NCI-H2107 treated with DMSO at 0.1 percent for 48 hours (cell line): ENCODE results near the gene PPP1R12A.

ENCODE experiments used
- DNase-seq: peaks from one replicate; lab custom pipeline; 2025; ENCODE audit not compliant: unreplicated experiment; lab: John Stamatoyannopoulos, UW

Gene PPP1R12A

DNA sequence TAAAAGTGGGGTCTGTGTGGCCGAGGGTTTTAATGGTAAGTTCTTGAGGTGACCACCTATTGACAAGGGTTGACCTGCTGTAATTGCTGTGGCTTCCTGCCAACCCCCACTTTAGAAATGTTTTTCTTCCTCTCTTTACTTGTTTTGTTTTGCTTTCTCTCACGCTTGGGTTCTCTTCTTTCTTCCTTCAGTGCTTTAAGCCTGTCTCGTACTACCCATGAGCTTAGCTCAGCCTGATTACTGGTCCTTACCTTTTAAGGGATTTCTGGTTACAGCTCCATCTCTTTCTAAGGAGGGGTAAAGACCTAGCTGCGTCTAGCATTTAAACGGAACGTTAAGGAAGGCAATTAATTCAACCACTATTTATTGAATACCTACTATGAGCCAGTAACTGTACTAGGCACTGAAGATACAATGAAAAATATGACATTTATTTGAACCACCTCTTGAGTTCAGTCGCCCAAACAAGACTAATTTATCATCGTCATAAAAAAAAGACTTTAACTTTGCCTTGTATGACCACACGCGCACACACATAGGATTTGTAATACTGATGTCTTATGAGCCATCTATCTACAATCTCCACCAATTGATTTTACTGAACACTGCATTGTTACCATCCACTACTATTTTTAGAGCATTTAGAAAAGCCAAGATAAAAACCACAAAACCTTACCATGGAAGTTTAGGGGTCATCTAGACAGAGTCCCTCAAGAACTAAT, 888 bp upstream of the PPP1R12A start:
- peak; percentile 83 for DNase-seq

DNA sequence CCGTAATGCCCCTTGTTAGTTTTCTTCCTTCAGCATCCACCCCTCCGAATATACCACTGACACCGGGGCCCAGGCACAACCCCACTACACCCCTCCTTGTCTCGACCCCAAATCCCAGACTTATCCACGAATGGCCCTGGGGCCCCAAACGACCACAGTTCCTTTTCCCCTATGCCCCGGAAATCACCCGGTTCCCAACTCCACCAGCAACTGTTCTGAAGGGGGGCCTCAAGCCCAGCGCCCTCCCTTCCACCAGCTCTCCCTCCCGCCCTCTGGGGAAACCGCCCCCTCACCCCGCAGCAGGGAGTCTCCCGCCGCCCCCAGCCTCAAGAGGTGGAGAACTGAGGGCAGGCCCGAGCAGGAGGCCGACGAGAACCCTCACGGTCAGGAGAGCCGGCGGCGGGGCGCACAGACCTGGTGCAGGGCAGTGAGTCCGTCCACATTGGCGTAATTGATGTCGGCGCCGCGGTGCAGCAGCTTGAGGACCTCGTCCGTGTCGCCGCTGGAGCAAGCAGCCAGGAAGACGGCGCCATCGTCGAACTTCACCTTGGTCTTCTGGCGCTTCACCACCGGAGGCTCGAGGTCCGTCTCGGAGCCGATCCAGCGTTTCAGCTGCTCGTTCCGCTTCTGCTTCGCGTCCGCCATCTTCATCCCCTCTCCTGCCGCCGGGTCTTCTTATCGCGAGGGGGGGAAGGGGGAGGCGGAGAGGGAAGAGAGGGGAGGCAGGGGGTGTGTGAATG, 446 bp downstream of the PPP1R12A start:
- no peak for DNase-seq

- DNase-seq: peak; percentile 30
Measured at GRCh38 chr12:79933532-79934264, 1.2 kb downstream of the PPP1R12A start.

DNA sequence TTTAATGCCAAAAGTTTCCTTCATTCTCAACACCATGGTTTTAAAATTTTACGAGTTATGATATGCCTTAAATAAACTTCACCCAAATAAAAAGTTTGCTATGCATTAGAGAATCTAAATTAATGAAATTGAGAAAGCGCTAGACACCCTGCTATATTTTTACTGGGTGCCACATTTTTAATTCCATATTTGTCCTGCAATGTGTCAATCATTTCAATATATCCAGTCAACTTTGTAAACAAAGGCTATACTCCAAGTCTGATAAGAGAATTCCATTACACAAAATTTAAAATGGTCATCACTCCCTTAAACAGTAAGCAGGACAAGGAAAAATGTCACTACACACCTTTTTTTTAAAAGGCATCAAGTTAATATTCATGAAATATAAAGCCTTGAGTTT, 1.9 kb downstream of the PPP1R12A start:
- no peak for DNase-seq

DNA sequence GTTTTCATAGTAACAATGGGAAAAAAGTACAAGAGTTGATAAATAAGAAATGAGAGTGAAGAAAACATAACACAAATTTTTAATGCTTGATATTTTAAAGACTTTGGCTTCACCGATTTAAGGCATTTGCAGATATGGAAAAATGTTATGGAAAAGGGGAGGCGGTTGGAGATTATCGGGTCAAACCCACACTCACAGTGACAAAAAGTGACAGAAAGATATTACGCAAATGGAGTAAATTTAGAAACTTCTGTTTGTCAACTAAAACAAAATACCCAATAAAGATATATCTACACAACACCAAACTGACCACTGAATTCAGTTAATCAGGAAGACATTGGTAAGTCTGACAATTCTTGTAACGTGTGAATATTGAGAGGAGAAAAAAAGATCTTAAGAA, 2.5 kb downstream of the PPP1R12A start:
- no peak for DNase-seq

DNA sequence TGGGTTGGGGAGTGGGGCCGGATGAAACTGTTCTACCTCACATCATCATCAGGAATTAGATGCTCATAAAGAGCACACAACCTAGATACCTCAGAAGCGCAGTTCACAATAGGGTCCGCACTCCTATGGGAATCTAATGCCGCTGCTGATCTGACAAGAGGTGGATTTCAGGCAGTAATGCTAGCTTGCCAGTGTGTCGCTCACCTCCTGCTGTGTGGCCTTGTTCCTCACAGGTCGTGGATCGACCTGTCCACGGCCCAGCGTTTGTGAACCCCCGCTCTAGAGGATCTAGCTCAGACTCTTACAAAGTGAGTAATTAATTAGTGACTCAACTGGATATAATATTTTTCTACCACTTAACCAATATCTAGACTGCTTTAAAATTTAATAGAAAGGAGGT, 5.8 kb downstream of the PPP1R12A start:
- no peak for DNase-seq

DNA sequence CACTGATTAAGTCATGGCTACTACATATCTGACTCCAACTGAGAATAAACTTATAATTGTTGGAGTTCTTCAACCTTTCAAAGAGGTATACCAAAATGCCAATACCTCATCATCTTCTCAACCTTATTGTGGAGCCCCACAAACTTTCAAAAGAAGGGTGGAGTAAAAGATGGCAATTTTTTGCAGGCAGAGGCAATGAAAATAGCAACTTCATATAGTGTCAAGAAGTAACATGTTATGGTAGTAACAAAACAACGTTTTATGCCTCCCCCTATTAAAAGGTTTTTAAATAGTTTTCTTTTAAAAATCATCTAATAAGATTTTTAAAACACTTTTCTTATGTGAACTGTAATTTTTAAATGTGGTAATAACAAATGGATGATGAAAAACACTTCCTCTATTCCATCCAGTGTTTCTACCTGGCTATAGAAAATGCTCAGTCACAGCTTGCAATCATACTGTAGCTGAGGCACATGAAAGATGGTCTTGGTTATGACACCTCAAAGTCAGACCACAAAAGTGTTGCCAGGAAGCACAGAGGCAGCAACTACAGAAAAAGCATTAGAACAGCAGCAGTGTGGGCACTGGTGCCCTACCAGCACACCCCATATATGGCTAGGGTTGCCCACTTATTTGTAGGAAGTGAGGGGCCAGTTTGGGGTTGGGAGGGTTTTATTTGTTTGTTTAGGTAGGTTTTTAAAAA, 7.0 kb downstream of the PPP1R12A start:
- no peak for DNase-seq

- DNase-seq: no peak
Measured at GRCh38 chr12:79926951-79927350, 7.9 kb downstream of the PPP1R12A start.

DNA sequence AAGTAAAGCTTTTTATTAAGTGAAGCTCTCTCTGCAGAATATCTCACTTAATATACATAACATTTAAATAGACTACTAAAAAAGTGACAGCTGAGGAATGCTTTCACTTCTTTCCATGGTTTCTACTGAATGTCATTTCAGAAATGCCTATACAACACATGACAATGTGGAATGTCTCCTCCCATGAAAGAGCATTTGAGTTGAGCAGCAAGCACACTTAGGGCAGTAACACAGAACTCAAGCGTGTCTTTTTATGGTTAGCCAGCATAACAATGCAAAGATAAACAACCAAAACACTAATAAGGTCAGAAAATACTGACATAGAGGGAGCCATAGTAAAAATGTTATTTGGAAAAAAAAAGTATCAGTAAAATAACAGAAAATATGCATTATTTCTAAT, 9.4 kb downstream of the PPP1R12A start:
- no peak for DNase-seq

DNA sequence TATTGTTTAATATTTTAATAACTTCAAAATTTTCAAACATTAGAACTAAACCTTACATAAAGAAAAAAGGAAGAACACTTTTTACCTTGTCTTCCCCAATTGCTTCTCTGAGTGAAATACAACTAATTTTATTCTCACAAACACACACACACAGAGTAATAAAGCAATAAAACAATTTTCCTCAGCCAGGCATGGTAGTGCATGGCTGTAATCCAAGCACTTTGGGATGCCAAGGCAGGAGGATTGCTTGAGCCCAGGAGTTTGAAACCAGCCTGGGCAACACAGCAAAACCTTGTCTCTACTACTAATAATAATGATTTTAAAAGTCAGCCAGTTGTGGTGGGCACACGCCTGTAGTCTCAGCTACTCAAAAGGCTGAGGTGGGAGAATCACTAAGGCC, 13.1 kb downstream of the PPP1R12A start:
- no peak for DNase-seq

- no peak for DNase-seq
Measured at GRCh38 chr12:79920421-79921238, 14.3 kb downstream of the PPP1R12A start.

DNA sequence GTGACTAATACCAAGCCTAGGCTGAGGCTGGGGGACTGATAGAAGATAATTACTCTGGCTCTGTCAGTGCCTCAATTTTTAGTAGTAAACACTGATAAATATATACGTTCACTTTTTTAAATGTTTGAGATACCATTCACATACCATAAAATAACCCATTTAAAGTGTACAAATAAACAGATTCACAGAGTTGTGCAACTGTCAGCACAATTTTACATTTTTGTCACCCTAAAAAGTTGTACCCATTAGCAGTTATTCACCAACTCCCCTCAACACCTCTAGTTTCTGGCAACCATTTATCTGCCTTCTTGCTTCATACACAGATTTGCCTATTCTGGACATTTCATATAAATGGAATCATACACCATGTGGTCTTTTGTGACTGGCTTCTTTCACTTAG, 15.1 kb downstream of the PPP1R12A start:
- DNase-seq: no peak

DNA sequence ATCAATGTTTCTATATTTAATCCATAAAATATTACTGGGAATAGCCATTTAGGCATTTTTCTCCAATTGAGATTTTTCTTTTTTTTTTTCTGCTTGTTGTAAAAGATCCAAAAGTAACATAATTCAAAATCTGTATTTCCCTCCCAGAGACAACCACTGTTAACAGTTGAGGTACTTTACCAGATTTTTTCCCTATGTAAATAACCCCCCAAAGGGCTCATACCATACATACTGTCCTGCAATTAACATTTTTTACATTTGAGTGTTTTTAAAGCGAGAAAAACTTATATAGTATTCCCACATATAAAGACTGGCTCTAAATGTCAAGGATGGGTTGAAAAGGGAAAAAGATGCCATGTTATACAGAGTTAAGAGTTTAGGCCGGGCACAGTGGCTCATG, 18.1 kb downstream of the PPP1R12A start:
- no peak for DNase-seq

- no peak for DNase-seq
Measured at GRCh38 chr12:79911889-79912656, 22.8 kb downstream of the PPP1R12A start.

DNA sequence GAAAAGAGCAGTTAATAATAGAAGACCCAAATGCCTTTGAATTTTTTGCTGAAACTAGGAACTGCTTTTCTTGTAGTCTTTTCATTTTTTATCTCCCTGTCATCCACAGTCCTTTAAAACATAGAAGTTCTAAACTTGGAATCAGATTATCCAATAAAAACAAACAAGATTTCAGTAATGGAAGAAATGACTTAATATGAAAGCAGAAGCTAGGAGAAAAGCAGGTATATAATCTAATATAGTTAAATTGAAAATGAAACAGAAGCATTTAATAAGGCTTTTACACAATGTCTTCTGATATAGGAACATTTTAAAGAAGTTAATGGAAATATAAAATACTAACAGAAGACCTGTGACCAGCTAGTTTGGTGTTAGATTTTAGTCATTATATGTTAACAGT, 26.5 kb downstream of the PPP1R12A start:
- no peak for DNase-seq

GRCh38 chr12:79901506-79901905, 33.4 kb downstream of the PPP1R12A start:
- DNase-seq: no peak

DNA sequence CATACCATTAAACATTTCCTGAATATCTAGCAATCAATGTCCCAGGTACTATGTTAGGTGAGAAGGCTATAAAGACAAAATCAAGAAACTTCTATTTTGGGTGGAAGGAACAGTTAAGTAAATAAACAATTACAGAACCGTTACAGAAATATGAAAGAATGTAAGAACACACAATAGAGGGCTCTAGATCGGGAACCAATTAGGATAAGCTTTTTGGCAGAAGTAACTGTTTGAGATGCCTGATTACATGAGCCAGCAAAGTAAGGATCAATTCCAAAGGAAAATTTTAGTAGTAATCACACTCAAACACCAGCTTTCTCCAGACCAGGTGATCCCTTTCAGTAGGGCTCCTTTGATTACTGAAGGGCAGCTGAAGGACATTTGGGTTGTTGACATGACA, 33.9 kb downstream of the PPP1R12A start:
- DNase-seq: no peak

- no peak for DNase-seq
Measured at GRCh38 chr12:79900199-79900598, 34.7 kb downstream of the PPP1R12A start.

DNA sequence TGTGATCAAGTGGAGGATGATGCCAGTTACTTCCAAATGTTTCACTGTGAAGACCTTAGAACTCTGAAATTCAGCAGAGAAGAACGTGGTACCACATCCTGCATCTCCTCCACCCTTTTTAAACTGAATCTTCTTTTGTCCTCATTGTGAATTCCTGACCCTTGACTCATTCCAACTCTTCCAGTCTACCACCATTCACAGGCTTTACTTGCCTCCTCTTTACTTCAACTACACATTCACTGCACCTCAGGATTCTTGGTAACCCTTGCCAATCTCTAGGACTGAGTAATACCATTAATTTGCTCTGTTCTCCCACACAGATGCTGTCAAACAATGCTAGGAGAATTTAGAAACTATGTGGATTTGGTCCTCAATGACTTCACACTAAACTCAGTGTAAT, 37.3 kb downstream of the PPP1R12A start:
- DNase-seq: no peak

- DNase-seq: no peak
Measured at GRCh38 chr12:79895804-79896203, 39.1 kb downstream of the PPP1R12A start.
